Osteoblast (primary cell): ENCODE data around the gene L1CAM. TPM values are rescaled to one million over a fixed set of nuclear protein-coding genes. Genes with fewer than 3 reads are reported as not detected.

ENCODE experiments used
- DNase-seq: peaks from one replicate; pipeline ENCODE4 v3.0.0; 2011; ENCODE audit warnings: low spot score, mixed read lengths; ENCODE audit not compliant: insufficient read length; ENCODE audit errors: missing footprints
- H2AFZ ChIP-seq: 2 replicates; pipeline ENCODE4 v1.6.0; 2011; ENCODE audit warnings: mild to moderate bottlenecking, low read length
- H3K27ac ChIP-seq: 2 replicates; pipeline ENCODE4 v1.5.1; 2011; ENCODE audit warnings: mild to moderate bottlenecking, low read depth, low read length, moderate library complexity
- H3K27me3 ChIP-seq: 2 replicates; pipeline ENCODE4 v1.6.0; 2012; ENCODE audit warnings: mild to moderate bottlenecking, control low read depth, inconsistent platforms, low read length, moderate library complexity; ENCODE audit not compliant: insufficient read depth
- H3K36me3 ChIP-seq: 2 replicates; pipeline ENCODE4 v1.5.1; 2011; ENCODE audit warnings: mild to moderate bottlenecking, low read length, control low read depth, moderate library complexity; ENCODE audit not compliant: insufficient read depth
- H3K4me1 ChIP-seq: 2 replicates; pipeline ENCODE4 v1.5.1; 2011; ENCODE audit warnings: mild to moderate bottlenecking, low read length, control low read depth, moderate library complexity; ENCODE audit not compliant: insufficient read depth
- H3K4me2 ChIP-seq: 2 replicates; pipeline ENCODE4 v1.6.0; 2011; ENCODE audit warnings: mild to moderate bottlenecking, low read length; ENCODE audit not compliant: insufficient read depth
- H3K4me3 ChIP-seq: fragments of 200-600 bp; sonication (generic); 3 replicates; pipeline ENCODE4 v1.5.1; 2012; ENCODE audit warnings: mild to moderate bottlenecking, low read length, inconsistent platforms; ENCODE audit not compliant: insufficient read depth
- H3K79me2 ChIP-seq: 2 replicates; pipeline ENCODE4 v1.6.0; 2012; ENCODE audit warnings: mild to moderate bottlenecking, low read length, control low read depth, inconsistent platforms; ENCODE audit not compliant: insufficient read depth
- H3K9me3 ChIP-seq: 2 replicates; pipeline ENCODE4 v1.5.1; 2011; ENCODE audit warnings: low read depth, low read length, control low read depth
- H4K20me1 ChIP-seq: 2 replicates; pipeline ENCODE4 v1.6.0; 2012; ENCODE audit warnings: mild to moderate bottlenecking, low read length, control low read depth; ENCODE audit not compliant: insufficient read depth
- CTCF ChIP-seq: IDR thresholded peaks from 2 replicates; pipeline ENCODE4 v1.5.1; 2011; ENCODE audit warnings: mild to moderate bottlenecking, low read depth, low read length, moderate library complexity; ENCODE audit errors: extremely low read depth
- total RNA-seq: library from RNA; depleted of rRNA; stranded (reverse); fragments of >200 nt; gene quantifications from 2 replicates; pipeline ENCODE4 v1.2.3, GENCODE V29; 2012

L1CAM gene
- total RNA-seq, 1 donor, result under 0.01 TPM

- Histone ChIP-seq H3K27me3 (no peaks in the 10 kb centered on the region), H3K36me3 (no peaks in the 10 kb centered on the region), H4K20me1 (no peaks in the 10 kb centered on the region), H2AFZ (no peak overlapping the region), H3K4me3 (no peak overlapping the region), H3K27ac (no peak overlapping the region), H3K4me1 (no peaks in the 10 kb centered on the region), H3K4me2 (no peak overlapping the region), H3K79me2 (no peaks in the 10 kb centered on the region), H3K9me3 (no peaks in the 10 kb centered on the region)
- DNase-seq, result no peak
- TF ChIP-seq CTCF, result no peak
Observed at GRCh38 chrX:153906126-153906917, 20.3 kb upstream of the L1CAM start.

GRCh38 chrX:153905481-153906095 lies 19.6 kb upstream of the L1CAM start:
- Histone ChIP-seq H3K4me2 (no peak overlapping the region), H3K27me3 (no peaks in the 10 kb centered on the region), H3K36me3 (no peaks in the 10 kb centered on the region), H4K20me1 (no peaks in the 10 kb centered on the region), H3K4me1 (no peaks in the 10 kb centered on the region), H3K9me3 (no peaks in the 10 kb centered on the region), H3K79me2 (no peaks in the 10 kb centered on the region), H3K4me3 (no peak overlapping the region), H3K27ac (no peak overlapping the region), H2AFZ (no peak overlapping the region)
- no peak for DNase-seq
- TF ChIP-seq CTCF, result no peak

GRCh38 chrX:153903991-153904957 lies 18.3 kb upstream of the L1CAM start, which contains the start of gene AVPR2:
AVPR2 (plus strand) TSS chrX:153904673; CDS start chrX:153905146, 473 bp downstream.
- Histone ChIP-seq H3K79me2 (no peaks in the 10 kb centered on the region), H3K9me3 (no peaks in the 10 kb centered on the region), H3K36me3 (no peaks in the 10 kb centered on the region), H2AFZ (no peak within 1 kb of the TSS), H3K4me1 (no peaks in the 10 kb centered on the region), H3K4me2 (no peak within 1 kb of the TSS), H3K27ac (no peak within 1 kb of the TSS), H3K4me3 (no peak within 1 kb of the TSS), H4K20me1 (no peaks in the 10 kb centered on the region), H3K27me3 (no peaks in the 10 kb centered on the region)
- DNase-seq, result no peak
- no peak for TF ChIP-seq CTCF
